A549 treated with CpdA at 1 μM for 4 hours (cell line): ENCODE results near the gene KNOP1. TPM values are rescaled to one million over a fixed set of nuclear protein-coding genes. Genes with fewer than 3 reads are reported as not detected.

Experiments
- total RNA-seq: library from RNA; stranded (reverse); fragments of 200-300 nt; extraction: Qiagen RNA extraction; gene quantifications from 5 replicates; pipeline ENCODE4 v1.2.3, GENCODE V29; 2022; ENCODE audit warnings: low read depth

KNOP1 gene, protein sequence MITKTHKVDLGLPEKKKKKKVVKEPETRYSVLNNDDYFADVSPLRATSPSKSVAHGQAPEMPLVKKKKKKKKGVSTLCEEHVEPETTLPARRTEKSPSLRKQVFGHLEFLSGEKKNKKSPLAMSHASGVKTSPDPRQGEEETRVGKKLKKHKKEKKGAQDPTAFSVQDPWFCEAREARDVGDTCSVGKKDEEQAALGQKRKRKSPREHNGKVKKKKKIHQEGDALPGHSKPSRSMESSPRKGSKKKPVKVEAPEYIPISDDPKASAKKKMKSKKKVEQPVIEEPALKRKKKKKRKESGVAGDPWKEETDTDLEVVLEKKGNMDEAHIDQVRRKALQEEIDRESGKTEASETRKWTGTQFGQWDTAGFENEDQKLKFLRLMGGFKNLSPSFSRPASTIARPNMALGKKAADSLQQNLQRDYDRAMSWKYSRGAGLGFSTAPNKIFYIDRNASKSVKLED
- total RNA-seq: 35.8 to 47.9 TPM (median 41.2 TPM) in 5 replicates

GRCh38 chr16:19717741-19718623 lies at the start of gene KNOP1, which contains the start of gene IQCK:
Gene KNOP1 (minus strand): TSS chr16:19718227. CDS start chr16:19715035, 3,192 bp downstream.
Gene IQCK (plus strand): TSS chr16:19718271. CDS start chr16:19718307, 36 bp downstream.

Other genes starting within 250 kb of the KNOP1 start
- gene GDE1, start 196.1 kb downstream of the KNOP1 start, total RNA-seq: 82.3 to 98.2 TPM (median 88.5 TPM) in 5 replicates
- 8.7 to 12.4 TPM (median 11.0 TPM) in 5 replicates for gene CCP110, start 194.3 kb downstream of the KNOP1 start, total RNA-seq
- gene VPS35L, start 162.5 kb downstream of the KNOP1 start, total RNA-seq: 30.1 to 33.1 TPM (median 31.6 TPM) in 5 replicates
- 7.0 to 11.0 TPM (median 9.3 TPM) in 5 replicates for gene IQCK, start within 50 bp of the KNOP1 start, total RNA-seq
- gene GPRC5B, start 166.6 kb upstream of the KNOP1 start, total RNA-seq: 25.7 to 30.8 TPM (median 27.8 TPM) in 5 replicates